ENCODE data around the gene CNGA2.
"Not testable (repeated sequence)": the region's sequence is repeated elsewhere in the genome, so short reads cannot be mapped to it uniquely, and the experiment has no call there.

Gene CNGA2

DNA sequence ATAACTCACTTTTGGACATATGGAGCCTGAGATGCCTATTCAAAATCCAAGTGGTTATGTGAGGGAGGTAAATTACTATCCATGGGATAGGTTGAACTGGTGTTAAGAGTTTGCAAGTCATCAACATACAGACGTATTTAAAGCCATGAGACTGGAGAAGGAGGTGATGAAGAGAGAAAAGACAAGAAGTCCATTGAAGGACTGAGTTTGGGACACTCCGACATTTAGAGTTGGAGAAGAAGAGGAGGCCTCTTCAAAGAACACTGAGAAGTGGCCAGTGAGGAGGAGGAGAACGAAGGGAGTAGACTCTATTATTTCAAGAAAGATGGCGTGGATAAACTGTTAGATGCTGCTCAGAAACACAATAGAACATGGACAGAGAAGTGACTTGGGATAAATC, at the start of gene CNGA2:
Gene CNGA2 (plus strand): TSS at position 301 of the 400 bp plus-strand sequence. CDS start 3,738 bp downstream, outside the sequence.
- DNase-seq, result no peak

DNA sequence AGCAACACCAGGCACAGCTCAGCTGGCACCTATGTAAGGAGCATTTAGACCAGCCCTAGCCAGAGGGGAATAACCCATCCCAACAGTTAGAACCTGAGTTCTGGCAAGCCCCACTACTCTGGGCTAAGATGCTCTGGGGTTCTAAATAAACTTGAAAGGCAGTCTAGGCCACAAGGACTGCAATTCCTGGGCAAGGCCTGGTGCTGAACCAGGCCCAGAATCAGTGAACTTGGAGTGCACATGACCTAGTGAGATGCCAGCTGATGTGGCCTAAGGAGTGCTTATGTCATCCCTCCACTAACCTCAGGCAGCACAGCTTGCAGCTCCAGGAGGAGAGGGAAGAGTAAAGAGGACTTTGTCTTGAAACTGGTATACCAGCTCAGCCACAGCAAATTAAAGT, 46.9 kb upstream of the CNGA2 start:
- DNase-seq, result no peak

DNA sequence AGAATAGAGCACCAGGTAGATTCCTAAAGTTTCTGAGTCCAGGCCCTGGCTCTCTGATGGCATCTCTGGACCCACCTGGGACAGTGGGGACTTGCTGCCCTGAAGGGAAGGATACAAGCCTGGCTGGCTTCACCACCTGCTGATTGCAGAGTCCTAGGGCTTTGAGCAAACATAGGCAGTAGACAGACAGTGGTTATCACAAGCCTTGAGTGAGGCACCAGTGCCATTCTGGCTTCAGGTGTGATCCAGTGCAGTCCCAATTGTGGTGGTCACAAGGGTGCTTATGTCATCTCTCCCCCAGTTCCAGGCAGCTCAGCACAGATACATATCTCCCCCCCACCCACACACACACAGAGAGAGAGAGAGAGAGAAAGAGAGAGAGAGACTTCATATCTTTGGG, 45.9 kb upstream of the CNGA2 start:
- no peak for DNase-seq

DNA sequence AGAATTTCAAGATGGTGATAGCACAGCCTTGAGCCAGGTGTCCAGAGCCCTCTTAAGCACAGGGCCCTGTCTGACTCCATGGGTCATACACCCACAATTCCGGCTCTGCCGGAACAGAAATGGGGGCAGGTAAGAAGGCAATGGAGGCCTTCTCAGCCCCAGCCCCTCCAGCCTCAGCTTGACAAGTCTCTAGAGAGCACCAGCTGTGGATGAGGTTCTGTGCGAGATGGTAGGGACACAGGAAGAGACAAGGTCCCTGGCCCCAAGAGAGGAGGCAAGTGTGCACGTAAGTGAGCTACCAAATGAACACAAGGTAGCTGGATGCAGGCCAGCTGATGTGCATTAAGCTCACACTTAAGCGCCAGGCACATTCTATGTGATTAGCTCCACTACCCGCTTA, 41.7 kb upstream of the CNGA2 start:
- DNase-seq, result no peak

DNA sequence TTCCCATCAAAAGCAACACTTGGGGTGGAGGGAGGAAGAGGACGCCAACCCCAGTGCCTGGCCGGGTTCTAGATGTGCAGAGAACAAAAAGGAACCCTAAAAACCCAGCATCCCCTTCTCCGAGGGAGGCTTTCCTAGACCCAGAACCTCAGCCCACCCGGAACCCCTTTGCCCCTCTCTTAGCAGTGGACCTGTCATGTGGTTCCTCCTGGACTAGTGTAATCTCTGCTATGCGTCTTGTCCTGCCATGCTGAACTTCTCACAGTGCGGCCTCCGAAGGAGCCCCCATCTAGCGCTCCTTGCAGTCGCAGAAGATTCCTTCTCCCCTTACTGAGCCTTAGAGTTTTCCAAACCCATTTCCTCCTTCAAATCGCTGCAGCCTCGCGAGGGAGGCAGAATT, 40.4 kb upstream of the CNGA2 start:
- DNase-seq, result no peak

DNA sequence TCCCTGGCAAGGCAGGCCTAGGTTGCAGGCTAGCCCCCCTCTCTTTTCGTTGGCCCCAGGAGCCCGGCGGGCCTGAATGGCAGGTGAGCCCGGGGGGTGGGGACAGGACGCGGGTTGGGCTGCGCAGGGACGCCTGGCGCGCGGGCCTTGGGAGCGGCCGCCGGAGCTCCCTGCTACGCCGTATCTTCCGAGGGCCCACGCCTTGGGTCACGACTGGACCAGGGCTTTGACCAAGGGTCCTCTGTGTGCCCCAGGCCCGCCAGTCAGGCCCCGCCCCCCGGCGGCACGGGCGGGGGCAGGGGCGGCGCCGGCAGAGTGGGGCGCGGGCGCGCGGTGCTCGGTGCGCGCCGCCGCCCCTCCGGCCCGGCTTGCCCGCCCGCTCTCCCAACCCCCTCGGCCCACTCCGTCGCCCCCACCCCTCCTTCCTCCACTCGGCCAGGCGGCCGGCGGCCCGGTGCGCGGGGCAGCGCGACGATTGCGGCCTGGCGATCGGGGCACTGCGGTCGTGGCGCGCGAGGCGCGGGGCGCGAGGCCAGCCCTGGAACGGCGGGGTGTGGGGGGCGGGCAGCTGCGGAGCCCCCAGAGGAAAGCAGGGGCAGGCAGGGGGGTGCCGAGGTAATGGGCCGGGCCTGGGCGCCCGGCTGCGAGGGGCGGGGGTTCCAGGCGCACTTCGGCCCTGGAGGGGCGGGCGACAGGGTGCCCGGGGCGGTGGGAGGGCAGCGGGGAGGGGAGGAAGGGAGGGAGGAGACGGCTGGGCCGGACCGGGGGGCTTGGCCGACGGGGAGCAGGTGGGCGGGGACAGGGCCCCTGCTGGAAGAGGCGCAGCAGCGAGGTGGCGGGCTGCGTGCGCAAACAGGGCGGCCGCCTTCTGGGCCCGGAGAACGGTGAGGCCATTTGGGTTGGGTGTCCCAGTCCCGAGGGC, 39.6 kb upstream of the CNGA2 start, which contains the start of gene PRRG3:
Gene PRRG3 (plus strand): TSS at position 798 of the 922 bp plus-strand sequence. CDS start 3,357 bp downstream, outside the sequence.
- no peak for DNase-seq

DNA sequence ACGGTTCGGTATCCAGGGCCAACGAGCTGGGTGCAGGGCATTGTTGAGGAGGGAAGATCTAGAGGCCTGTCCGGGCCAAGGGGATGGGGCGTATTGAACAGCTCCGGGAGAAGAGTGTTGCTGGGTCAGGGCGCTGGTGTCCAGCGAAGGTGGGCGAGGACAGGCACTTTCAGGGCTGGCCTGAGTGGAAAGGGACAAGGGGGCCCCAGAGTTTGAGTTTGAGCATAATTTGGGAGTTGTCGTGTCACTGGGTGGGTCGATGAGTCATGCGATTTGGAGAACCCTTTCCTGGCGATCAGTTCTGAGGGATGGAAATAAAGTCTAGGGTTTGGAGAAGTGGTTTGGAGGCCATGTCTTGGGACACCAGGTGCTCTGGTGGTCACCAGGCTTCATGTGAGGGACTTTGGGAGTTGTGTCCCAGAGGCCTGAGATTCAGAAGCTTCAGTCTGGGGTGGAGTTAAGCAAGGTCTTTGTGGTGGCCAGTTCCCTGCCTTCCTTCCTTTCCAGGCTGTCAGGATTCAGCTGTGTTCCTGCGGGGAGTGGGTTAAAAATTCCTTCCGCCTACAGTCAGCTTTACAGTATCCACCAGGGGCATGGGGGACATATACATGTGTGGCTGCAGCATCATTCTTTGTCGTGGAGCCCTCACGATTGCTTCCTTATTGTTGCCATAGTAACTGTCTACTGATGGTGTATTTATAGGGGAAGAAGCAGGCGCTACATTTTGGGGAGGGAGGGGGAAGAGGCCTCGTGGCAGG, 38.8 kb upstream of the CNGA2 start:
- DNase-seq, result no peak

GRCh38 chrX:151697082-151697481, 37.5 kb upstream of the CNGA2 start:
- DNase-seq, result not testable (repeated sequence)

GRCh38 chrX:151697522-151697921, 37.0 kb upstream of the CNGA2 start:
- no peak for DNase-seq

GRCh38 chrX:151698485-151698884, 36.1 kb upstream of the CNGA2 start:
- DNase-seq, result no peak

- no peak for DNase-seq
Measured at GRCh38 chrX:151699746-151700145, 34.8 kb upstream of the CNGA2 start.

- DNase-seq, result no peak
Measured at GRCh38 chrX:151700581-151700980, 34.0 kb upstream of the CNGA2 start.

- DNase-seq, result no peak
Measured at GRCh38 chrX:151701071-151701470, 33.5 kb upstream of the CNGA2 start.

DNA sequence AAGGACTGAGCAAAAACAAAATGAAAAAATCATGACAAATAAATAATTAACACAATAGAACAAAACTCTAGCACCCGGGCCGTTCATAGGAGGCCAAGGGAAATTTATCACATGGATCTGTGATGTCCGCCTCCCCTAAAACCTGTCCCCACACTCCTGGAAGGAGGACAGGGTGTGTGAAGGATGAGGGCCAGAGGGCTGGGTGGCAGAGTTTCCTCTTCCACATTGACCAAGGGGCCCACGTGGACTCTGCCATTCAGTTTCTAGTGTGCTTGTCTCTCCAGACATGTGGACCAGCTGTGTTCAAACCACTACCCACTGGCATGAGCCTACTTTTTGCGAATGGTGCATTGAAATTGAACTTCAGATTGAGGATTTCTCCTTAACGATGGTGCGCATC, 33.0 kb upstream of the CNGA2 start:
- DNase-seq, result no peak

DNA sequence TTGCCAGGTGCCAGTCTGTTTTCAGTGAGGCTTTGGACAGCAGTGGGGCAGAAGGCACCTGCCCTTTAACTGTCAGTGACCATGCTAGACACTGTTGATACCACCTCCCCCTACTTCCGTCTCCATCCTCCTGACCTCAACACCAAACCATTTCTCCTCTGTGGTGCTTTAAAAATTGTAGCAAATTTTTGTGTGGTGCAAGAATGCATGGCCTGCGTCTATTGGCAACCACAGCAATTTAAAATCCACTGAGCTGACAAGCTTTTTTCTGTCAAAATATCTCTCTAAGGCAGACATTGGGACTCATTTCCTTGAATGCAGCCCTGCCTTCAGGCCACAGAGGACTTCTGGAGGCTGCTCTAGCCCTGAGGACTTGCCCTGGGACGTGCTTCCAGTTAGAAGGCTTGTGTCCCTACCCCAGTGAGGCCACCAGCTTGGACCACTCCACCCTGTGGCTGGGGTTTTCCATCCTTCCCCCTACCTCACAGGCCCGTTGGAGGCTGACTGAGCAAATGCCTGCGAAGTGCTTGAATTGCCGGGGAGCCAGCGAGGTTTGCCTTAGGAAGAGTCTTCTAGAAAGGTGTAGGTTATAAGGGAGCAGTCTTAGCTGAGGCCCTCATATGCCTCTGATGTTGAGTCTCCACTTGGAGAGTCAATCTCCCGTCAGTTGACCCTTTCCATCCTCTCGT, 32.4 kb upstream of the CNGA2 start:
- no peak for DNase-seq

- no peak for DNase-seq
Measured at GRCh38 chrX:151702741-151703340, 31.7 kb upstream of the CNGA2 start.

GRCh38 chrX:151703487-151703886, 31.1 kb upstream of the CNGA2 start:
- no peak for DNase-seq

- DNase-seq, result no peak
Measured at GRCh38 chrX:151704041-151704663, 30.4 kb upstream of the CNGA2 start.

DNA sequence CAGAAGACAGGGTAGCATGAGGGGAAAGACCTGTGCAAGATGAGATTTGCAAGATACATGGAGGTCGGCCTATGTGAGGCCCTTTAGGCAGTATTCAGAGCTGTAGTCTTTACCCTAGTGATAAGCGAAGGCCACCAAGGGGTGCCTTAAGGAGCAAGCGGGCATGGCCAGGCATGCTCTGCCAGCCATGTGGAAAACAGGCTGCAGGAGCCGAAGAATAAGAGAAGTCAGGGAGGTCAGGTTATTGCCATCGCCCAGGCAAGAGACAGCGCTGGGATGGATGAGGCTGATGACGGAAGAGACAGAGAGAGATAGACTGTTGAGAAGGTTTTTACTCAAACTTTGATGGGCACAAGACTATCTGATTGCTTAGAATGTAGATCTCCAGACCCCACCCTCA, 25.7 kb upstream of the CNGA2 start:
- no peak for DNase-seq

DNA sequence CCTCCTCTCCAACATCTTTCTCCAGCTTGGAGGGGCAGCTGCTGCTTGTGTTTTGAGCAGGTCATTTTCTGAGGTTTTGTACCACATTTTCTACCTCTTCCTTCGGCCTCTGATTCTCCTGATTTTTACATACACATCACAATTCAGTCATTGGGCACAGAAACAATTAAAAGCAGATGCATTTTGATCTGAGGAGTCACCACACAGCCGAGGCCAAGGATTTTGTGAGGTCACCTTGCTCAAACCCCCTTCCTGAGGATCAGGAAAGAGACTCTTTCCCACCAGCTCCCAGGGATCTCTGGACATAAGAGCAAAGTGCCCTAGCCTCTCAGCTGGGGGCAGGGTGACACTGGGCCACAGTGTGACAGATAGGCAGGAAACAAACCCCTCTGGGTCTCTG, 24.1 kb upstream of the CNGA2 start:
- no peak for DNase-seq

- DNase-seq, result no peak
Measured at GRCh38 chrX:151711154-151711553, 23.4 kb upstream of the CNGA2 start.

DNA sequence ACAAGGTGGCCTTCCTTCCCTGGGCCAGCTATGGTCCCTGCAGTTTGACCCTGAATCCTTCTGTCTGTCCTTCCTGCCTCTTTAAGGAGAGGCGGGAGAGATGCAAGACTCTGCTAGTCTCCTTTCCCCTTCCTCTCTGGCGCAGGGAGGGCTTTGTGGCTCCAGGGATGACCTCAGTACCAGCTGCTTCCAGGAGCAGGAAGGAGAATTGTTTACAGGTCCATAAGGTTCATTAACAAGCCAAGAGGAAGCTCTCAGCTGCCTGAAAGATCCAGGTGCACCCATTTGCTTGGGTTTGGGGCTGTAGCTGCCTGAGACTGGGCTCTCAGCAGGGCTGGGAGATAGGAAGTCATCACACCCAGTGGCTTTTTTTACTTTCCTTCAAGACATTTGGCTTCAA, 22.8 kb upstream of the CNGA2 start:
- DNase-seq, result no peak

Data from suppressor macrophage treated with lipopolysaccharide for 4 hours (primary cell).